Activated CD8-positive, alpha-beta memory T cell treated with anti-CD3 and anti-CD28 coated beads, Interleukin-2, amount 10 ng/mL, durations not matched to agents 7 days and 5 days (primary cell): ENCODE data around the gene EPHB6. TPM values are rescaled to one million over a fixed set of nuclear protein-coding genes. Genes with fewer than 3 reads are reported as not detected.

Experiments used
- ATAC-seq: fragments of 150-1000 bp; cut with Tn5 transposase; one replicate; pipeline ENCODE4 v1.10.0; 2021; ENCODE audit warnings: moderate library complexity
- CTCF ChIA-PET: fragments of 350-600 bp; sonication (Branson Sonifier 250); formaldehyde crosslinking; loops from one replicate; lab custom pipeline; 2021; ENCODE audit warnings: antibody characterized with exemption; lab: Charles Lee
- DNase-seq: peaks from one replicate; pipeline ENCODE4 v3.0.0-alpha.2; 2020
- H3K27ac Mint-ChIP-seq: one replicate; pipeline ENCODE4 v1.8.0; 2021; ENCODE audit warnings: mild to moderate bottlenecking, mixed read lengths
- H3K27me3 Mint-ChIP-seq: one replicate; pipeline ENCODE4 v1.8.0; 2021; ENCODE audit warnings: mixed read lengths
- H3K36me3 Mint-ChIP-seq: one replicate; pipeline ENCODE4 v1.8.0; 2021; ENCODE audit warnings: mild to moderate bottlenecking, mixed read lengths
- H3K4me1 Mint-ChIP-seq: one replicate; pipeline ENCODE4 v1.8.0; 2021; ENCODE audit warnings: mixed read lengths
- H3K4me3 Mint-ChIP-seq: one replicate; pipeline ENCODE4 v1.8.0; 2021; ENCODE audit warnings: mild to moderate bottlenecking, moderate library complexity, mixed read lengths
- H3K9me3 Mint-ChIP-seq: one replicate; pipeline ENCODE4 v1.8.0; 2022; ENCODE audit warnings: low read depth, mixed read lengths
- total RNA-seq, 2 experiments: library from RNA; stranded (reverse); gene quantifications; one replicate each; pipeline ENCODE4 v1.2.3, GENCODE V29; 2021

EPHB6 gene
- total RNA-seq, result 1 to 10 TPM; 5.1 to 7.5 TPM

- CTCF ChIA-PET, result interaction anchor here (0.7 to 3.2 kb wide), 21 partner anchors 11 to 550 kb away, joined by 3 to 23 read pairs (median 3); no protein-coding TSS in a partner anchor
- H3K9me3 Mint-ChIP-seq, result no peaks in the 10 kb centered on the region
- H3K4me3 Mint-ChIP-seq, result peak within 1 kb of the TSS; percentile 88
- peaks cover 4% of the 10 kb centered on the region for H3K4me1 Mint-ChIP-seq
- DNase-seq, result peak; percentile 64
- H3K27me3 Mint-ChIP-seq, result peaks cover 8% of the 10 kb centered on the region
- peak; percentile 77 for ATAC-seq
- H3K27ac Mint-ChIP-seq, result peak within 1 kb of the TSS; percentile 77
- H3K36me3 Mint-ChIP-seq, result no peaks in the 10 kb centered on the region
These were observed at the start of gene EPHB6 for GRCh38 chr7:142854372-142855113. Gene EPHB6, plus strand, starts transcription at chr7:142855076. Its CDS starts 8,152 bp downstream, at chr7:142863228.

GRCh38 chr7:142805350-142806021, 49.4 kb upstream of the EPHB6 start:
- peaks cover 42% of the 10 kb centered on the region for H3K36me3 Mint-ChIP-seq
- no peak for ATAC-seq
- CTCF ChIA-PET, result interaction anchor here (6.6 to 8.4 kb wide), 2 partner anchors 7 to 22 kb away, joined by 103 to 127 read pairs; no protein-coding TSS in a partner anchor

GRCh38 chr7:142806022-142806356, 48.9 kb upstream of the EPHB6 start:
- Mint-ChIP-seq H3K4me1 (peaks cover 96% of the 10 kb centered on the region), H3K27me3 (no peaks in the 10 kb centered on the region), H3K9me3 (no peaks in the 10 kb centered on the region), H3K4me3 (no peak overlapping the region), H3K27ac (peak overlapping the region; percentile 92), H3K36me3 (peaks cover 37% of the 10 kb centered on the region)
- ATAC-seq, result no peak
- CTCF ChIA-PET, result interaction anchor here (6.6 to 8.4 kb wide), 2 partner anchors 8 to 23 kb away, joined by 103 to 127 read pairs; no protein-coding TSS in a partner anchor
- DNase-seq, result no peak

More at GRCh38 chr7:142805350-142806021, 49.4 kb upstream of the EPHB6 start:
- H3K9me3 Mint-ChIP-seq, result no peaks in the 10 kb centered on the region
- no peaks in the 10 kb centered on the region for H3K27me3 Mint-ChIP-seq
- H3K4me3 Mint-ChIP-seq, result no peak overlapping the region
- peaks cover 97% of the 10 kb centered on the region for H3K4me1 Mint-ChIP-seq
- H3K27ac Mint-ChIP-seq, result peak overlapping the region; percentile 92
- no peak for DNase-seq

- Mint-ChIP-seq H3K27ac (peak overlapping the region; percentile 92), H3K27me3 (no peaks in the 10 kb centered on the region), H3K4me3 (peak overlapping the region; percentile 74), H3K36me3 (peaks cover 29% of the 10 kb centered on the region), H3K4me1 (peaks cover 96% of the 10 kb centered on the region), H3K9me3 (no peaks in the 10 kb centered on the region)
- no peak for ATAC-seq
- no peak for DNase-seq
- CTCF ChIA-PET, result interaction anchor here (1.4 to 8.4 kb wide), 7 partner anchors 9 to 321 kb away, joined by 3 to 127 read pairs (median 9); no protein-coding TSS in a partner anchor
These were observed 47.9 kb upstream of the EPHB6 start for GRCh38 chr7:142806957-142807356.

- H3K36me3 Mint-ChIP-seq, result peaks cover 19% of the 10 kb centered on the region
- H3K27ac Mint-ChIP-seq, result peak overlapping the region; percentile 92
- H3K9me3 Mint-ChIP-seq, result no peaks in the 10 kb centered on the region
- peaks cover 95% of the 10 kb centered on the region for H3K4me1 Mint-ChIP-seq
- peak overlapping the region; percentile 74 for H3K4me3 Mint-ChIP-seq
- CTCF ChIA-PET, result interaction anchor here (0.7 to 8.4 kb wide), 17 partner anchors 10 to 484 kb away, joined by 3 to 127 read pairs (median 4); no protein-coding TSS in a partner anchor
- no peaks in the 10 kb centered on the region for H3K27me3 Mint-ChIP-seq
- ATAC-seq (peak; percentile 17), DNase-seq (peak; percentile 74)
These were observed 46.9 kb upstream of the EPHB6 start for GRCh38 chr7:142807855-142808460.

- Mint-ChIP-seq H3K4me1 (peaks cover 95% of the 10 kb centered on the region), H3K27me3 (no peaks in the 10 kb centered on the region), H3K27ac (peak overlapping the region; percentile 92), H3K36me3 (peaks cover 14% of the 10 kb centered on the region), H3K9me3 (no peaks in the 10 kb centered on the region), H3K4me3 (peak overlapping the region; percentile 74)
- CTCF ChIA-PET, result interaction anchor here (0.7 to 8.4 kb wide), 15 partner anchors 10 to 485 kb away, joined by 3 to 127 read pairs (median 4); no protein-coding TSS in a partner anchor
- ATAC-seq, result peak; percentile 40
- no peak for DNase-seq
These were observed 46.4 kb upstream of the EPHB6 start for GRCh38 chr7:142808461-142808801.

GRCh38 chr7:142808802-142809583, 45.9 kb upstream of the EPHB6 start:
- Mint-ChIP-seq H3K4me3 (peak overlapping the region; percentile 74), H3K4me1 (peaks cover 91% of the 10 kb centered on the region)
- CTCF ChIA-PET, result interaction anchor here (0.7 to 8.4 kb wide), 18 partner anchors 11 to 485 kb away, joined by 3 to 127 read pairs (median 5); no protein-coding TSS in a partner anchor

GRCh38 chr7:142809671-142810070, 45.2 kb upstream of the EPHB6 start:
- Mint-ChIP-seq H3K36me3 (peaks cover 5% of the 10 kb centered on the region), H3K27ac (peak overlapping the region; percentile 92), H3K4me3 (peak overlapping the region; percentile 74), H3K4me1 (peaks cover 84% of the 10 kb centered on the region), H3K9me3 (no peaks in the 10 kb centered on the region), H3K27me3 (no peaks in the 10 kb centered on the region)
- DNase-seq, result no peak
- CTCF ChIA-PET, result interaction anchor here (0.8 to 8.4 kb wide), 17 partner anchors 11 to 834 kb away, joined by 3 to 127 read pairs (median 5); no protein-coding TSS in a partner anchor
- no peak for ATAC-seq

More at GRCh38 chr7:142808802-142809583, 45.9 kb upstream of the EPHB6 start:
- Mint-ChIP-seq H3K27me3 (no peaks in the 10 kb centered on the region), H3K9me3 (no peaks in the 10 kb centered on the region), H3K36me3 (peaks cover 10% of the 10 kb centered on the region), H3K27ac (peak overlapping the region; percentile 92)
- DNase-seq (peak; percentile 98), ATAC-seq (peak; percentile 74)

- Mint-ChIP-seq H3K27me3 (no peaks in the 10 kb centered on the region), H3K9me3 (no peaks in the 10 kb centered on the region), H3K4me3 (peak overlapping the region; percentile 25), H3K4me1 (peaks cover 68% of the 10 kb centered on the region), H3K27ac (peak overlapping the region; percentile 84), H3K36me3 (no peaks in the 10 kb centered on the region)
- DNase-seq (no peak), ATAC-seq (no peak)
- CTCF ChIA-PET, result interaction anchor here (0.6 to 8.4 kb wide), 53 partner anchors 7 to 835 kb away, joined by 3 to 127 read pairs (median 4); partner anchors contain the start of gene EPHB6
These were observed 43.6 kb upstream of the EPHB6 start for GRCh38 chr7:142811154-142811737.

- H3K27ac Mint-ChIP-seq, result peak overlapping the region; percentile 43
- H3K36me3 Mint-ChIP-seq, result no peaks in the 10 kb centered on the region
- no peak overlapping the region for H3K4me3 Mint-ChIP-seq
- no peak for DNase-seq
- no peaks in the 10 kb centered on the region for H3K9me3 Mint-ChIP-seq
- CTCF ChIA-PET, result interaction anchor here (0.7 to 8.4 kb wide), 23 partner anchors 9 to 837 kb away, joined by 3 to 127 read pairs (median 5); partner anchors contain the start of gene EPHB6
- H3K4me1 Mint-ChIP-seq, result peaks cover 56% of the 10 kb centered on the region
- no peak for ATAC-seq
- H3K27me3 Mint-ChIP-seq, result no peaks in the 10 kb centered on the region
These were observed 42.2 kb upstream of the EPHB6 start for GRCh38 chr7:142812437-142813215.

GRCh38 chr7:142813226-142813625, 41.6 kb upstream of the EPHB6 start:
- DNase-seq (no peak), ATAC-seq (no peak)
- H3K27ac Mint-ChIP-seq, result no peak overlapping the region
- H3K4me1 Mint-ChIP-seq, result peaks cover 53% of the 10 kb centered on the region
- CTCF ChIA-PET, result interaction anchor here (0.7 to 8.4 kb wide), 18 partner anchors 8 to 514 kb away, joined by 3 to 103 read pairs (median 4); partner anchors contain the start of gene EPHB6
- H3K9me3 Mint-ChIP-seq, result no peaks in the 10 kb centered on the region
- no peaks in the 10 kb centered on the region for H3K27me3 Mint-ChIP-seq
- no peak overlapping the region for H3K4me3 Mint-ChIP-seq
- H3K36me3 Mint-ChIP-seq, result no peaks in the 10 kb centered on the region
